SK-N-MC (cell line): ENCODE measurements around the gene OLIG3.

Experiments
- EZH2 ChIP-seq: fragments of 200-600 bp; sonication (generic); IDR thresholded peaks from one replicate; pipeline ENCODE4 v1.6.1; 2017; ENCODE audit warnings: antibody characterized with exemption
- POLR2AphosphoS5 ChIP-seq: IDR thresholded peaks from 2 replicates; pipeline ENCODE4 v1.6.1; 2012; ENCODE audit warnings: mild to moderate bottlenecking, low read depth, low read length, borderline replicate concordance

DNA sequence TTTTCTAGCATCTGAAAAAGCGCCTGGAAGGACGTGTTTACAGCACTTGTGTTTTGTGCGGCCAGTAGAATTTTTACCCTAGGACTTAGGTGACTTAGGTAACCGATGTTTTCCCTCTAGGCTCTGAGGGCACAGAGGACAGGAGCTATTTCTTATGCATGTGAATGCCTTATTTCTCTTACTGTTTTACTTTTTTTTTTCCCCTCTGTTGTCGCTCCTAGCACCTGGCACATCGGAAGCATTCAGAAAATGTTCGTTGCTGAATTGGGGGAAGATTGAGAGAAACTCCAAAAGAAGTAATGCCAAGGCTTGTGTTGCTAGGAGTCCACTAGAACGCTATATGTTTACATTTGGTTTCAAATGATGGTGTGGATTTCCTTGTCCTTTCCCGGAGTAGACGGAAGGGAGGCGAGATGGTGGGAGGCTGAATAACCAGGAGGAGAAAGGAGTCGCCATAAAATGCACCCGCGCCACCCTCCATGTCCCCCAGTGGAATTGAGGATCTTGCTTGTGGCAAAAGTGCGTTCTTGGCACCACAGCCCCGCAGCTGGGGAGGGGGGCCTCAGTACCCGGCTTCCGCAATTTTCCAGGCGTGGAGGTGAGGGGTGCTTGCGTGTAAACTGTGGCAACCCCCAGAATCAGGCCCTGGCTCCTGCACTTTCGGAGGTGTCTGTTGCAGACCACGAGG is 6.9 kb downstream of the OLIG3 start:
- TF ChIP-seq POLR2AphosphoS5 (no peak), EZH2 (no peak)
